Sciatic nerve (tissue), 2 donors: ENCODE data around the gene MYOCOS. TPM values are rescaled to one million over a fixed set of nuclear protein-coding genes. Genes with fewer than 3 reads are reported as not detected.
"Not testable (repeated sequence)": the region's sequence is repeated elsewhere in the genome, so short reads cannot be mapped to it uniquely, and the experiment has no call there.

Source experiments
- ATAC-seq: fragments of 200-7000 bp; cut with Tn5 transposase; one replicate; pipeline ENCODE4 v1.9.1; 2020; ENCODE audit warnings: mild to moderate bottlenecking, moderate library complexity
- DNase-seq: peaks from one replicate; pipeline ENCODE4 v3.0.0-alpha.2; 2020; ENCODE audit warnings: low spot score
- intact Hi-C: fragments of 100-400 bp; cut with DNase I; formaldehyde crosslinking; loops from one replicate; pipeline ENCODE4 v1.14.2; 2022
- total RNA-seq: library from RNA; stranded (reverse); fragmentation: NEBNext Ultra II Directional; extraction: Animal tissue kit (Norgen Biotek cat#: 25700); gene quantifications from one replicate; pipeline ENCODE4 v1.2.1, GENCODE V29; 2021
- donor health status: DM: no; HTN: no; CAD: no.
- donor health status: DM: no; HTN: no; CAD: no.

MYOCOS gene
- total RNA-seq, 1 donor from 2014 or later: not detected

GRCh38 chr1:171615122-171615906, 6.7 kb upstream of the MYOCOS start:
- ATAC-seq, intact Hi-C loops, DNase-seq: not testable (repeated sequence)

DNA sequence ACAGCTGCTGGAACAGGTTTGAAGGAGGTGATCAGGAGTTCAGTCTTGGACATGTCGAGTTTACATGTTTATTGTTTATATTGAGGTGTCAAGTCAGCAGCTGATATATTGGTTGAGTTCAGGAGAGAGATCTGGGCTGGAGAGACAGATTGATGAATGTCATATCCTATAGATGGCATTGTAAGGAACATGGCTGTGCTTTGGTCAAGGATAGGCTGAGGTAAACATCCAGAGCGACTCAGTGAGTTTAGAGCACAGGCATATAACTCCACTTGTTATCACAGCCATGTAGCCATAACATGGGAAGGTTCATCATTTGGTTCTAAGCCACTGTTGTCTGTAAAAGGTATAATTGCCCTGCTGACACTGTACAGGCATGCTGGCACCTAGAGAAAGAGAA, 5.5 kb upstream of the MYOCOS start:
- intact Hi-C loops: no loop called here
- DNase-seq: no peak
- ATAC-seq: no peak

- no peak for DNase-seq
- ATAC-seq: no peak
- intact Hi-C loops: no loop called here
These were observed 1.7 kb downstream of the MYOCOS start for GRCh38 chr1:171623651-171624331.

DNA sequence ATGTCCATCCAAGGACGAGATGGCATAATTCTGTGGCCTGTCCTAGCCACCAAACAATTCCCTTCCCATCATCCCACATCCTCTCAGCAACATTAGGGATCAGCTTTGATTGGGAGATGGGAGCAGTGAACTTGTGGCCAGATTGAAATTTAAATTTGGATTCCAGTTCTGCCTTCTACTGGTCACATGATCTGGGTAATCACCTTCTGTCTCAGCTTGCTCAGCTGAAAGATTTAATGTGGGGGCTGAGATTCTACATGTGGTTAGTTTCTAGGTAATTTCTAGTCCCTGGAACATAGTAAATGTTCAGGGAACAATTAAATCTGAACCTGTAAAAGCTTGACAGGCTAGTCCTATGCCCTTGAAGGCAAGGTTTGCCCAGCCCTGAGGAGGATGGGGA, 3.2 kb downstream of the MYOCOS start:
- ATAC-seq: no peak
- intact Hi-C loops: no loop called here
- no peak for DNase-seq

GRCh38 chr1:171627020-171627419, 5.0 kb downstream of the MYOCOS start:
- ATAC-seq (no peak), DNase-seq (no peak)
- intact Hi-C loops: no loop called here

DNA sequence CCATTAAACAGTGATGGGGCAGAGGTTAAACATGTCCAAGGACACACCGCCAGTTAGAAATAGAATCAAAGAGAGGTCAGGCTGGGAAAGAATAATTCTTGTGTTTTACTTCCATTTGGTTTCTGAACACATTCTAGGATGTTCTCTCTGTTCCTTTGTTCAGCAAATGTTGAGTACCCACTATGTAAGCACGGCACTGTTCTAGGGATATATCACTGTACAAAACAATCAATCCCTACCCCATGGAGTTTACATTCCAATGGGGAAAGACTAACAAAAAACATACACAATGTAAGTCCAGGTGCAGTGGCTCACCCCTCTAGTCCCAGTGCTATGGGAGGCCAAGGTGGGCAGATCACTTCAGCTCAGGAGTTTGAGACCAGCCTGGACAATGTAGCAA, 6.2 kb downstream of the MYOCOS start:
- ATAC-seq (no peak), DNase-seq (no peak)
- intact Hi-C loops: no loop called here

- no peak for DNase-seq
- intact Hi-C loops: no loop called here
- ATAC-seq: no peak
These were observed 13.6 kb downstream of the MYOCOS start for GRCh38 chr1:171635661-171636060.

- no peak for DNase-seq
- no peak for ATAC-seq
- intact Hi-C loops: no loop called here
These were observed 14.1 kb downstream of the MYOCOS start for GRCh38 chr1:171636141-171636540.

DNA sequence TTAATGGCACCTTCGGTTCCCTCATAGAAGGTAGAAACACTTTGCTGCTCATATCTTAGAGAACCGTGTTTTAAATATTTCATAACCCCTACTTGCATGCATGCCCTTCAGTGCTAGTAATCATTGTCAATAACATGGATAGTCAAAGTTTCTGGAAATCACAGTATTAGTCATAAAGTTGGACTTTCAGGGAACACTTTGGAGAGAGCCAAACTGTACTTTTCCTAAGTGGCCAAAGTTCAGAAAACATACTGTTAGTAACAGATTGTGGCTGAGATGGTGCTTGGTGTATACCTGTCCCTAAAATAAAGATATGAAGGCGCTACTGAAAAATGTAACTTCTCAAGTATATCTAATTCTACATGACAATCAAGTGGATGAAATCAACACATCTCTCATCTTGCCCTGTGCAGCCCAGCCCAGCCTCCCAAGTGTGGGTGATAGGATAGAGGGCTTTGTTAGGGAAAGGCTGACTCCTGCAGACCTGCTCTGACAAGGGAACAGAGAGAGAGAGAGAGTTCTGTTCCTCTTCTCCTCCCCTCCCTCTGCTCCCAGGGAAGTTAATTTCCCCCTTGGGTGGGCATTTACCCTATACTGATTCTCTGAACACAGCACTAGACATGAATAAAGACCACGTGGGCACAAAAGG, 16.0 kb downstream of the MYOCOS start:
- no peak for DNase-seq
- intact Hi-C loops: no loop called here
- no peak for ATAC-seq

GRCh38 chr1:171640225-171640624, 18.2 kb downstream of the MYOCOS start:
- intact Hi-C loops: loop anchor here (10.0 kb wide), 1 partner anchor 75 kb away; no protein-coding TSS in a partner anchor
- ATAC-seq: no peak

GRCh38 chr1:171641076-171641864, 19.2 kb downstream of the MYOCOS start:
- ATAC-seq: no peak
- intact Hi-C loops: loop anchor here (10.0 kb wide), 1 partner anchor 74 kb away; no protein-coding TSS in a partner anchor
- no peak for DNase-seq

More at GRCh38 chr1:171640225-171640624, 18.2 kb downstream of the MYOCOS start:
- no peak for DNase-seq

GRCh38 chr1:171642197-171642596, 20.2 kb downstream of the MYOCOS start:
- DNase-seq (no peak), ATAC-seq (no peak)
- intact Hi-C loops: loop anchor here (10.0 kb wide), 1 partner anchor 73 kb away; no protein-coding TSS in a partner anchor

- intact Hi-C loops: loop anchor here (10.0 kb wide), 1 partner anchor 72 kb away; no protein-coding TSS in a partner anchor
- ATAC-seq: no peak
- DNase-seq: no peak
These were observed 21.1 kb downstream of the MYOCOS start for GRCh38 chr1:171643156-171643555.

DNA sequence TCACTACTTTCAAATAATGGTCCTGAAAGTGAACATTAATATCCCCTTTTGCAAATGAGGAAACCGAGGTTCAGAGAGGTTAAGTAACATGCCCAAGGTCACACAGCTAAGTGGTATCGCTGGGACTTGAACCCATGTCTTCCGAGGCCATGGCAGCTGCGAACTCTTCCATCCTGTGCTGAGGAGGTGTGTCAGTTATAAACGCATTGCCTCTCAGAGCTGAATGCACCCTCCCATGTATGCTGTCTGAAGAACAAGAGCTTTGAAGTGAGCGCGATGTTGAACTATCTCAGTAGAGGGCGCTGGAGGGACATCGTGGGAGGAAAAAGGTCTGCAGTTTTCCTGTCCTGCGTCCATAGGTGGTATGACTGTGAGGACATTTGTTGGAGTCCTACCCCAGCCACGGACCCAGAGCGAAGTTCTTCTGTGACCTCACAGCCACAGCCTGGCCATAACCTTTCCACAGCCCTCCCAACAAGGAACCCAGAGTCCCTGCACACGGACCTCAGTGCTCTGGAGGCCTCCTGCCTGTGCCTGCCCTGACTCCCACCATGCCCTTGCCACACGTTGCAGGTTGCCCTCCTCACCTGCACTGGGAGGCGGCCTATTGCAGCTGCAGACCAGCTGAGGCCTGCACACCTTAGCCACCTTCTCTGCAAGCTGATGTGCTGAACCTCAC, 22.9 kb downstream of the MYOCOS start:
- intact Hi-C loops: loop anchor here (10.0 kb wide), 1 partner anchor 70 kb away; no protein-coding TSS in a partner anchor
- DNase-seq: peak; percentile 89
- peak; percentile 83 for ATAC-seq

GRCh38 chr1:171645553-171646248, 23.7 kb downstream of the MYOCOS start:
- intact Hi-C loops: loop anchor here (10.0 kb wide), 1 partner anchor 69 kb away; no protein-coding TSS in a partner anchor
- peak; percentile 74 for DNase-seq
- ATAC-seq: peak; percentile 87

DNA sequence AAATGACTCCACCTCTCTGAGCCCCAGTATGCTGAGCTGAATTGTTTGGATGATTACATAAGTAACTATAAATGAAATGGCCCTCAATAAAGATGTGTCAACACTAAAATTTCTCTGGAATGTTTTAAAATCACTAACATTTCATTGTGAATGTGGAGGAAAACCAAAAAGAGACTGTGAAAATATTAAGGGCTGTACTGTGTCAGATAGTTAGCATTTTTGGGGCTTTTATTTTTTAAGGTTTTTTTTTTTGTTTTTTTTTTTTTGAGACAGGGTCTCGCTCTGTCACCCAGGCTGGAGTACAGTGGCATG, 24.2 kb downstream of the MYOCOS start:
- no peak for ATAC-seq
- intact Hi-C loops: loop anchor here (10.0 kb wide), 1 partner anchor 69 kb away; no protein-coding TSS in a partner anchor
- DNase-seq: no peak

- no peak for ATAC-seq
- intact Hi-C loops: loop anchor here (2.0 kb wide), 1 partner anchor 74 kb away; no protein-coding TSS in a partner anchor
- DNase-seq: no peak
These were observed 30.3 kb downstream of the MYOCOS start, which contains the start of gene MYOC for GRCh38 chr1:171652234-171652822. Gene MYOC, minus strand, starts transcription at chr1:171652688. Its CDS starts 77 bp downstream, at chr1:171652611.
